ENCODE results near the gene RAB38. TPM values are rescaled to one million over a fixed set of nuclear protein-coding genes. Genes with fewer than 3 reads are reported as not detected.

RAB38 gene
- polyA plus RNA-seq, 1 donor from 2014 or later = not detected

GRCh38 chr11:88103337-88104206 is 71.7 kb downstream of the RAB38 start:
- no peaks in the 10 kb centered on the region for H3K27me3 ChIP-seq (ENCODE audit: insufficient read depth, low read depth, low read length)
- H2AFZ ChIP-seq (ENCODE audit: low read depth, low read length) = peak overlapping the region; percentile 21
- H3K4me2 ChIP-seq (ENCODE audit: low read length) = no peak overlapping the region
- no peaks in the 10 kb centered on the region for H3K9me3 ChIP-seq (ENCODE audit: low read length)
- H3K36me3 ChIP-seq (ENCODE audit: insufficient read depth, low read length) = no peaks in the 10 kb centered on the region
- H3K9ac ChIP-seq (ENCODE audit: low read length) = no peak overlapping the region
- H3K4me3 ChIP-seq (ENCODE audit: low read length) = no peak overlapping the region
- peak; percentile 31 for TF ChIP-seq CTCF (IDR thresholded peaks at IDR 0.05; ENCODE audit: poor library complexity, severe bottlenecking)
- TF ChIP-seq, protein P1, sequence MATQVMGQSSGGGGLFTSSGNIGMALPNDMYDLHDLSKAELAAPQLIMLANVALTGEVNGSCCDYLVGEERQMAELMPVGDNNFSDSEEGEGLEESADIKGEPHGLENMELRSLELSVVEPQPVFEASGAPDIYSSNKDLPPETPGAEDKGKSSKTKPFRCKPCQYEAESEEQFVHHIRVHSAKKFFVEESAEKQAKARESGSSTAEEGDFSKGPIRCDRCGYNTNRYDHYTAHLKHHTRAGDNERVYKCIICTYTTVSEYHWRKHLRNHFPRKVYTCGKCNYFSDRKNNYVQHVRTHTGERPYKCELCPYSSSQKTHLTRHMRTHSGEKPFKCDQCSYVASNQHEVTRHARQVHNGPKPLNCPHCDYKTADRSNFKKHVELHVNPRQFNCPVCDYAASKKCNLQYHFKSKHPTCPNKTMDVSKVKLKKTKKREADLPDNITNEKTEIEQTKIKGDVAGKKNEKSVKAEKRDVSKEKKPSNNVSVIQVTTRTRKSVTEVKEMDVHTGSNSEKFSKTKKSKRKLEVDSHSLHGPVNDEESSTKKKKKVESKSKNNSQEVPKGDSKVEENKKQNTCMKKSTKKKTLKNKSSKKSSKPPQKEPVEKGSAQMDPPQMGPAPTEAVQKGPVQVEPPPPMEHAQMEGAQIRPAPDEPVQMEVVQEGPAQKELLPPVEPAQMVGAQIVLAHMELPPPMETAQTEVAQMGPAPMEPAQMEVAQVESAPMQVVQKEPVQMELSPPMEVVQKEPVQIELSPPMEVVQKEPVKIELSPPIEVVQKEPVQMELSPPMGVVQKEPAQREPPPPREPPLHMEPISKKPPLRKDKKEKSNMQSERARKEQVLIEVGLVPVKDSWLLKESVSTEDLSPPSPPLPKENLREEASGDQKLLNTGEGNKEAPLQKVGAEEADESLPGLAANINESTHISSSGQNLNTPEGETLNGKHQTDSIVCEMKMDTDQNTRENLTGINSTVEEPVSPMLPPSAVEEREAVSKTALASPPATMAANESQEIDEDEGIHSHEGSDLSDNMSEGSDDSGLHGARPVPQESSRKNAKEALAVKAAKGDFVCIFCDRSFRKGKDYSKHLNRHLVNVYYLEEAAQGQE (IDR thresholded peaks at IDR 0.05; ENCODE audit: borderline replicate concordance) = no peak
- TF ChIP-seq MXI1 (conservative IDR thresholded peaks at IDR 0.05; ENCODE audit: poor library complexity, severe bottlenecking) = no peak
- no peaks in the 10 kb centered on the region for H3K9me2 ChIP-seq (ENCODE audit: insufficient read depth, low read length)
- H4K20me1 ChIP-seq (ENCODE audit: insufficient read depth) = no peaks in the 10 kb centered on the region
- H3K79me2 ChIP-seq (replicated peaks; ENCODE audit: insufficient read depth, low read length) = no peaks in the 10 kb centered on the region
- no peaks in the 10 kb centered on the region for H3F3A ChIP-seq (ENCODE audit: insufficient read depth, low read length, poor library complexity, severe bottlenecking)
- peak overlapping the region; percentile 97 for H3K27ac ChIP-seq (ENCODE audit: low read length)

DNA sequence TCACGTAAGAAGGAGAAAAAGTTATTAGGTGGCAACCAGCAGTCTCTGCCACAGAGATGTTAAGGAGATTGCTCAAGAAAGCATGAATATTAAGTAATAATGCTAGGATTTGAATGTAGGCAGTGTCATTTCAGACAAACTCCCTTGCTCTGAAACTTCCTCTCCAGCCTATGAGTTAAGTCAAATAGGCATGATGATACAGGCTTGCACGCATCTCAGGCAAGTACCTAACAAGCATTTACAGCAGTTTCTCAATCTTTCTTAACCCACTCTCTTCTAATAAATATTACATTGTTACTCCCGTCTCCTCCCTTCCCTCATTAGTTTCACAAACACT is 72.7 kb downstream of the RAB38 start:
- Histone ChIP-seq H3K9ac (ENCODE audit: low read length) (no peak overlapping the region), H3F3A (ENCODE audit: insufficient read depth, low read length, poor library complexity, severe bottlenecking) (no peaks in the 10 kb centered on the region), H3K27me3 (ENCODE audit: insufficient read depth, low read depth, low read length) (no peaks in the 10 kb centered on the region), H3K79me2 (replicated peaks; ENCODE audit: insufficient read depth, low read length) (no peaks in the 10 kb centered on the region), H2AFZ (ENCODE audit: low read depth, low read length) (no peak overlapping the region), H3K36me3 (ENCODE audit: insufficient read depth, low read length) (no peaks in the 10 kb centered on the region), H3K4me3 (ENCODE audit: low read length) (no peak overlapping the region), H4K20me1 (ENCODE audit: insufficient read depth) (no peaks in the 10 kb centered on the region), H3K4me2 (ENCODE audit: low read length) (no peak overlapping the region), H3K9me2 (ENCODE audit: insufficient read depth, low read length) (no peaks in the 10 kb centered on the region), H3K9me3 (ENCODE audit: low read length) (no peaks in the 10 kb centered on the region), H3K27ac (ENCODE audit: low read length) (no peak overlapping the region)
- no peak for TF ChIP-seq EZH2 (IDR thresholded peaks at IDR 0.05; ENCODE audit: borderline replicate concordance, insufficient read depth, low read length, poor library complexity, severe bottlenecking)

GRCh38 chr11:88101881-88102597 is 73.2 kb downstream of the RAB38 start:
- Histone ChIP-seq H3K36me3 (ENCODE audit: insufficient read depth, low read length) (no peaks in the 10 kb centered on the region), H3K79me2 (replicated peaks; ENCODE audit: insufficient read depth, low read length) (no peaks in the 10 kb centered on the region), H3F3A (ENCODE audit: insufficient read depth, low read length, poor library complexity, severe bottlenecking) (no peaks in the 10 kb centered on the region), H2AFZ (ENCODE audit: low read depth, low read length) (no peak overlapping the region), H3K4me2 (ENCODE audit: low read length) (no peak overlapping the region), H3K27ac (ENCODE audit: low read length) (no peak overlapping the region), H3K9me2 (ENCODE audit: insufficient read depth, low read length) (no peaks in the 10 kb centered on the region), H3K4me3 (ENCODE audit: low read length) (no peak overlapping the region), H4K20me1 (ENCODE audit: insufficient read depth) (no peaks in the 10 kb centered on the region), H3K9ac (ENCODE audit: low read length) (no peak overlapping the region), H3K9me3 (ENCODE audit: low read length) (no peaks in the 10 kb centered on the region), H3K27me3 (ENCODE audit: insufficient read depth, low read depth, low read length) (no peaks in the 10 kb centered on the region)
- TF ChIP-seq RAD21 (conservative IDR thresholded peaks at IDR 0.05) (no peak), EP300 (conservative IDR thresholded peaks at IDR 0.05; ENCODE audit: poor library complexity, severe bottlenecking) (no peak), SMC3 (conservative IDR thresholded peaks at IDR 0.05; ENCODE audit: poor library complexity) (no peak), TAF1 (IDR thresholded peaks at IDR 0.05; ENCODE audit: low read depth) (no peak), CTCF (IDR thresholded peaks at IDR 0.05; ENCODE audit: poor library complexity, severe bottlenecking) (no peak), POLR2AphosphoS5 (IDR thresholded peaks at IDR 0.05) (no peak)
- TF ChIP-seq, protein P1 (IDR thresholded peaks at IDR 0.05; ENCODE audit: borderline replicate concordance) = no peak

Measured in neural cell (in vitro differentiated cells).